ENCODE measurements around the gene PUS1. TPM values are rescaled to one million over a fixed set of nuclear protein-coding genes. Genes with fewer than 3 reads are reported as not detected.

Gene PUS1

Small RNA genes lying within 50 kb of the gene (small RNA-seq; reads per million reads assigned to genes)
- gene AC131009.3 (ENCODE audit: insufficient read depth), result not detected

Data from neuronal stem cell (in vitro differentiated cells).